DMS153 treated with DMSO at 0.1 percent for 48 hours (cell line): ENCODE data around the gene PCYT2.

Experiments
- DNase-seq: peaks from one replicate; lab custom pipeline; 2025; ENCODE audit not compliant: unreplicated experiment; lab: John Stamatoyannopoulos, UW

The PCYT2 gene

GRCh38 chr17:81858967-81859905, 52.0 kb downstream of the PCYT2 start:
- DNase-seq: no peak

- DNase-seq: no peak
These were observed 52.8 kb downstream of the PCYT2 start for GRCh38 chr17:81858170-81858966.

GRCh38 chr17:81854974-81855774, 56.0 kb downstream of the PCYT2 start:
- no peak for DNase-seq

GRCh38 chr17:81852237-81852636, 59.0 kb downstream of the PCYT2 start:
- no peak for DNase-seq

GRCh38 chr17:81851423-81851822, 59.8 kb downstream of the PCYT2 start:
- no peak for DNase-seq
